Cortex of kidney (tissue), 1 donor: ENCODE data around the gene RAB40B.

Source experiments
- DNase-seq: peaks from one replicate; lab custom pipeline; 2025; lab: John Stamatoyannopoulos, UW

The RAB40B gene

GRCh38 chr17:82716203-82717010 is 17.9 kb upstream of the RAB40B start, which contains the start of gene FN3KRP:
Gene FN3KRP (plus strand): TSS chr17:82716706. CDS start chr17:82716756, 50 bp downstream.
- DNase-seq: no peak

- DNase-seq: no peak
Observed at GRCh38 chr17:82713071-82713723, 14.7 kb upstream of the RAB40B start.

GRCh38 chr17:82710499-82711232 is 12.2 kb upstream of the RAB40B start:
- no peak for DNase-seq

GRCh38 chr17:82709676-82710498 is 11.4 kb upstream of the RAB40B start:
- no peak for DNase-seq

- no peak for DNase-seq
Observed at GRCh38 chr17:82709024-82709675, 10.7 kb upstream of the RAB40B start.

GRCh38 chr17:82705756-82706155 is 7.3 kb upstream of the RAB40B start:
- no peak for DNase-seq

GRCh38 chr17:82704886-82705285 is 6.4 kb upstream of the RAB40B start:
- no peak for DNase-seq

- DNase-seq: no peak
Observed at GRCh38 chr17:82703935-82704865, 5.7 kb upstream of the RAB40B start.

- no peak for DNase-seq
Observed at GRCh38 chr17:82703036-82703745, 4.7 kb upstream of the RAB40B start.

GRCh38 chr17:82702231-82702927 is 3.9 kb upstream of the RAB40B start:
- DNase-seq: no peak

GRCh38 chr17:82699551-82699950 is 1.1 kb upstream of the RAB40B start:
- DNase-seq: no peak

- DNase-seq: no peak
Observed at GRCh38 chr17:82698974-82699442, 510 bp upstream of the RAB40B start.

GRCh38 chr17:82697808-82698064 is 762 bp downstream of the RAB40B start:
- no peak for DNase-seq

GRCh38 chr17:82696916-82697807 is 1.3 kb downstream of the RAB40B start:
- no peak for DNase-seq

GRCh38 chr17:82696259-82696658 is 2.2 kb downstream of the RAB40B start:
- DNase-seq: no peak

GRCh38 chr17:82694647-82695046 is 3.9 kb downstream of the RAB40B start:
- DNase-seq: no peak

GRCh38 chr17:82693168-82693867 is 5.2 kb downstream of the RAB40B start:
- DNase-seq: no peak
